ENCODE results near the gene PRKCE. TPM values are rescaled to one million over a fixed set of nuclear protein-coding genes. Genes with fewer than 3 reads are reported as not detected.

Gene PRKCE
- total RNA-seq, 2 donors from 2014 or later: 7.2 to 25.4 TPM

DNA sequence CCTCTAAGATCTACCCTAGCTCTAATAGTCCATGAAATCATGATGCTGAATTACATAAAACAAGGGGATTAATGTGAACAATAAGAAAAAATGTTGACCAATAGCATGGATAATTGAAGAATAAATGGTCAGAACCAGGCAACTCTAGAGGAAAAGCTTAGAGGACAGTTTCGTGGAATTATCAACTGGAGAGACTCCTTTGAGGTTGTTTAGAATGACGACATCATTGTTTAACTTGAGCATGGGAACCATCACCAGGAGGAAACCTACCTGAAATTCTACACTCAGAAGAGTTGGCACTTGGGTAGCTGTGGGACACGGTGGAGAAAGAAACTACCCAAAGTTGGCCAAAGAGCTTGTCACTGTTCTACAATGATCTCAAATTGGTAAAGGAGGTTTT, 466.5 kb downstream of the PRKCE start:
- intact Hi-C loops (cut with DNase I): no loop called here
- 70% methylated on average over 3 of the region's 3 CpGs for WGBS
- H3K4me1 ChIP-seq (replicated peaks): no peaks in the 10 kb centered on the region

DNA sequence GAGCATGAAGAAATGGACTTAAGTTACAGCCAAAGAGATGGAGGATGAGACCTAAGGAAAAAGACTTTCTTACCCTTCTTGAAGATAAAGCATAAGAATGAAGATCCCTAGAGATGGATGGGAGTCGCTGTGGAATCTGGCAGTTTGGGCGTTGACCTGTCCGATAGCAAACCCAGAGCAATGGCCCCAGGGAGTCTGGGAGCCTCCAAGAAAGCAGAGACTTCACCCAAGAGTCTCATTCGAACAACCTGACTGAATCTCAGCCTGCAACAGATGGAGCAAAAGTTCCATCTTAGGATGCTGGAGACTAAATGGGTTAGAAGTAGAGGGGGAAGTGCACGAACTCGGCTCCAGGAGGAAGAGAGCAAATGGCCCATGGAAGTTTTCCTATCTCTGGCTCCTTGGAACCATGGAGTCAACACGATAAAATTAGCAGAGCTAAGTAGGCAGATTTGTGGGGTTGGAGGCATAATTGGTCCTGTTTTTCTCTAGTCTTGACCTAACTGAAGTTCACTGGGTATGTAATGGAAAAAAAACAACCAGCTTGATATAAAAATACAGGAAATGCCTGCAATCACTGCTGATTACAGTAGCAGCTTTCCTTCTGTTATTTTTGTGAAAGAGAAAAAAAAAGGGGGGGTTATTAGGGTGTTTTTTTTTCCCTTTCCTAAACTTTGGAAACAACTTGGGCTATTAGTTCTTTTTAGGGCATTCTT, 467.3 kb downstream of the PRKCE start:
- Histone ChIP-seq H3K27ac (no peak overlapping the region), H3K4me1 (replicated peaks) (no peaks in the 10 kb centered on the region)

More for the DNA sequence above, 466.5 kb downstream of the PRKCE start:
- Histone ChIP-seq H3K4me3 (no peak overlapping the region), H3K27me3 (replicated peaks; ENCODE audit: insufficient read depth) (no peaks in the 10 kb centered on the region), H3K27ac (no peak overlapping the region), H3K36me3 (no peaks in the 10 kb centered on the region), H3K9me3 (no peaks in the 10 kb centered on the region)
- no peak for DNase-seq (ENCODE audit: low spot score)
- TF ChIP-seq POLR2A (IDR thresholded peaks at IDR 0.05): no peak
- TF ChIP-seq, protein P1, sequence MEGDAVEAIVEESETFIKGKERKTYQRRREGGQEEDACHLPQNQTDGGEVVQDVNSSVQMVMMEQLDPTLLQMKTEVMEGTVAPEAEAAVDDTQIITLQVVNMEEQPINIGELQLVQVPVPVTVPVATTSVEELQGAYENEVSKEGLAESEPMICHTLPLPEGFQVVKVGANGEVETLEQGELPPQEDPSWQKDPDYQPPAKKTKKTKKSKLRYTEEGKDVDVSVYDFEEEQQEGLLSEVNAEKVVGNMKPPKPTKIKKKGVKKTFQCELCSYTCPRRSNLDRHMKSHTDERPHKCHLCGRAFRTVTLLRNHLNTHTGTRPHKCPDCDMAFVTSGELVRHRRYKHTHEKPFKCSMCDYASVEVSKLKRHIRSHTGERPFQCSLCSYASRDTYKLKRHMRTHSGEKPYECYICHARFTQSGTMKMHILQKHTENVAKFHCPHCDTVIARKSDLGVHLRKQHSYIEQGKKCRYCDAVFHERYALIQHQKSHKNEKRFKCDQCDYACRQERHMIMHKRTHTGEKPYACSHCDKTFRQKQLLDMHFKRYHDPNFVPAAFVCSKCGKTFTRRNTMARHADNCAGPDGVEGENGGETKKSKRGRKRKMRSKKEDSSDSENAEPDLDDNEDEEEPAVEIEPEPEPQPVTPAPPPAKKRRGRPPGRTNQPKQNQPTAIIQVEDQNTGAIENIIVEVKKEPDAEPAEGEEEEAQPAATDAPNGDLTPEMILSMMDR (IDR thresholded peaks at IDR 0.05): no peak
- no peak for TF ChIP-seq POLR2AphosphoS5 (IDR thresholded peaks at IDR 0.05)

DNA sequence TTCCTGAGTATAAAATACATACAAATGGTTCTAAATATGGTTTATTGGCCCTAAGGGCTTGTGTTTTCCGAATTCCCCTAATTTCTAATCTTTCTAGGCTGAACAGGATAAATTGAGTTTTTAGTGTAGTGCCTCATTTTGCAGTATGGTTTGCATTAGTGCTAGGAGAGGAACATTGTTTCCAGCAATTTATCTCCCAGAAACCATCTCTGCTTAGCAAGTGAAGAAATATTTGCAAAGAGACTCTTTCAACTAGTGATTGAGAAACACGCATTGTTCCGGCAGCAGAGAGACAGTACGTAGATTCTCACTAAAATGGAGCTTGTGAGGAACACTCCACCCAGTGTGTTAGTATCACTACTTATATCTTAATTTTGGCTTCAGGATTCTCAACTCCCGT, 468.0 kb downstream of the PRKCE start:
- WGBS: 84% methylated on average over 5 of the region's 5 CpGs
- no peak for TF ChIP-seq POLR2AphosphoS5 (IDR thresholded peaks at IDR 0.05)
- no peak for TF ChIP-seq POLR2A (IDR thresholded peaks at IDR 0.05)
- TF ChIP-seq, protein P1 (IDR thresholded peaks at IDR 0.05): no peak
- no peak overlapping the region for H3K4me3 ChIP-seq
- intact Hi-C loops (cut with DNase I): no loop called here
- H3K36me3 ChIP-seq: no peaks in the 10 kb centered on the region
- H3K27ac ChIP-seq: no peak overlapping the region
- no peak for DNase-seq (ENCODE audit: low spot score)
- H3K4me1 ChIP-seq (replicated peaks): no peaks in the 10 kb centered on the region
- no peaks in the 10 kb centered on the region for H3K9me3 ChIP-seq
- H3K27me3 ChIP-seq (replicated peaks; ENCODE audit: insufficient read depth): no peaks in the 10 kb centered on the region

More for the DNA sequence above, 467.3 kb downstream of the PRKCE start:
- intact Hi-C loops (cut with DNase I): no loop called here
- DNase-seq (ENCODE audit: low spot score): no peak
- Histone ChIP-seq H3K36me3 (no peaks in the 10 kb centered on the region), H3K27me3 (replicated peaks; ENCODE audit: insufficient read depth) (no peaks in the 10 kb centered on the region), H3K4me3 (no peak overlapping the region), H3K9me3 (no peaks in the 10 kb centered on the region)
- TF ChIP-seq POLR2AphosphoS5 (IDR thresholded peaks at IDR 0.05) (no peak), POLR2A (IDR thresholded peaks at IDR 0.05) (no peak)
- TF ChIP-seq, protein P1 (IDR thresholded peaks at IDR 0.05): no peak
- WGBS: 76% methylated on average over 7 of the region's 7 CpGs

DNA sequence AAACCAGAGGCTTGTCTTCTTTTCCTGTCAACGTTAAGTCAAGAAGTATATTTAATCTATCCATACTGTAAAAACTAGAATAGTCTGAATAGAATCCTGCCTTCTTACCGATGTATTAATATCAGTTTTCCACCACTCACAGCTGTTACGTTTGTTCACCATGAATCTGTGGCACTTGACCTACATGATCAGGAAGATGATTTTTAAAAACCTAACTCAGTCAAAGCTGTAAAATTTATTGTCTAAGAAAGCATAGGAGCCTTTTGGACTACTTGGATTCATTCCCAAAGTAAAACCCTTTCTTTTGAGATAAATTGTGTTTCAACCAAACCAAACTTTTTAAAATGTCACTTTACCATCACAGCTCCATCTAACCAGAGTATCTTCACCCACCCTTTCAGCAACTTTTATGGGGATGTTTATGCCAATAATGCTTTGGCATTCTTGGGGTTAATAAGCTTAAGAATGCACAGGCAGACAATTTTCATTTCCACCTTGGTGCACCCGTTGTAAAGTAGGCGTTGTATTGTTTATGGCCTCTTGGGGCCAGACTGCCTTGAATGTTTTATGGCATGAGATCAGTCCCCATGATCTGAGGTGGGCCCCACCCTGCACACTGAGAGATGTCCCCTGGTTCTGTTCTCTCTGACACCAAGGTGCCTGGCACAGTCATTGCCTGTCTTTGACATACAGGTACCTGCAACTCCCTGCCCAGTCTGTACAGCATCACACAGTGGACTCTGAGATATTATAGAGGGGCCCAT, 469.5 kb downstream of the PRKCE start:
- Histone ChIP-seq H3K27me3 (replicated peaks; ENCODE audit: insufficient read depth) (no peaks in the 10 kb centered on the region), H3K27ac (no peak overlapping the region), H3K4me1 (replicated peaks) (no peaks in the 10 kb centered on the region), H3K36me3 (no peaks in the 10 kb centered on the region), H3K9me3 (no peaks in the 10 kb centered on the region), H3K4me3 (no peak overlapping the region)
- DNase-seq (ENCODE audit: low spot score): no peak
- intact Hi-C loops (cut with DNase I): no loop called here
- no peak for TF ChIP-seq POLR2AphosphoS5 (IDR thresholded peaks at IDR 0.05)
- TF ChIP-seq POLR2A (IDR thresholded peaks at IDR 0.05): no peak
- TF ChIP-seq, protein P1 (IDR thresholded peaks at IDR 0.05): no peak
- 49% methylated on average over 5 of the region's 5 CpGs for WGBS
